Stomach (tissue), 4 donors: ENCODE data around the gene ITGA5.

Experiments used
- CTCF ChIP-seq, 7 experiments: fragments of 450-650 bp in 4 of 7; fragments of 200-600 bp in 3 of 7; sonication (generic) in 3 of 7; IDR thresholded peaks; one replicate each; pipeline ENCODE4 v1.5.1; 2016 to 2019; ENCODE audit warnings: antibody characterized with exemption in 7 of 7, control low read depth in 2 of 7, mild to moderate bottlenecking in 1 of 7
- POLR2A ChIP-seq, 4 donors: fragments of 450-650 bp; IDR thresholded peaks; one replicate each; pipeline ENCODE4 v1.6.1; 2016; ENCODE audit warnings: antibody characterized with exemption in 4 of 4, control low read depth in 2 of 4, mild to moderate bottlenecking in 1 of 4, moderate library complexity in 1 of 4
- POLR2AphosphoS5 ChIP-seq, 3 donors: sonication (generic); formaldehyde crosslinking; IDR thresholded peaks; one replicate each; pipeline ENCODE4 v1.6.1; 2016; ENCODE audit warnings: antibody characterized with exemption in 3 of 3

GRCh38 chr12:54455760-54456469 is 36.8 kb upstream of the ITGA5 start:
- TF ChIP-seq CTCF (IDR thresholded peaks at IDR 0.05), result no peak
- no peak for TF ChIP-seq POLR2A (IDR thresholded peaks at IDR 0.05)
- no peak for TF ChIP-seq POLR2AphosphoS5 (IDR thresholded peaks at IDR 0.05)
